NK-92 (cell line): ENCODE results near the gene NOTCH4.

Source experiments
- DNase-seq: peaks from one replicate; lab custom pipeline; 2025; ENCODE audit not compliant: unreplicated experiment; lab: John Stamatoyannopoulos, UW

Gene NOTCH4

DNA sequence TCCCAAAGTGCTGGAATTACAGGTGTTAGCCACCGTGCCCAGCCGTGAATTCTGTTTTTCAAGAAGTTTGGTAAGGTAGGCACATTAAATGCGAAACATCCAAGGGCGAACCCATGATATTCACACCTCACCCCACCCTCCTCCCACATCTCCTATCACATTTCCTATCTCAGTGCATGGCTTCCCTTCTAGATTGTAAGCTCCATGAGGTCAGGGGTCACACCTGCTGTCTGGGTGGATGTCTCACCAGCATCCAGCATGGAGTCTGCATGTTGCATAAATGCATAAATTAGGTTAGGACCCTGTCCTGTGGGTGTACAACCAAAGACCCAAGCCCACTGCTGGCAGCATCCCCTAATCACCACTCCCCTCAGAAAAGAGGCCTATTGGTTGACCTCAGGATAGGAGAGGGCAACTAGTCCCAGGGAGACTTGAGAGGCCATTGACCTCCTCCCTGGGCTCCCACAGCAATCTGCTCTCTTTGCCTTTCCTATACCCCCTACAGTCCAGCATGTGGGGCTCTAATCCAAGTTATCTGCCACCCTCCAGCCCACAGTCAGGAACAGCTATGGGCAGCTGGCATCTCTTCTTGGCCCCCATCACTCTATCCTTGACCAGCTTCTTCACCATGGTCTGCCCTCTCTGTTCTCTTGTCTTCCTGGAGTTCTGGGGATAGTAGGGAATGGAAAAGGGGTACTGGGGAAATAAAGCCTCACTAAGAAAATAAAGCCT lies 76.3 kb downstream of the NOTCH4 start:
- no peak for DNase-seq

DNA sequence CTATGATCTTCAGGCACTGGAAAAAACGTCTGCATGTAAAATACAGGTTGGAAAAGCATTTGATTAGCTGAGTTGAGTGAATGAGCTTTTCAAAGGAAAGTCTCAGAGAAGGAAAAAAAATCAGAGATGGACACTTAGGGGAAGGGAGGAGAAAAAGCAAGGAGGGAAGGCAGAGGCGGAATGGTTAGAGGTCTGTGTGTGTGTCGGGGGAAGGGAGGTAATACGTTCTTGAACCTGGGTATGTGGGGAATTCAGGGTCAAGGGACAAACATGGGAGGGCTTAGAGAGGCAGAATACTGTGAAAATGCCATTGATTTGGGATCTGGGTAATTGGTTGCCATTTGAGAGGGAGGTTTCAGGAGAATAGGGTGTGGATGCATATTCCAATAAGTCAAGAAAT lies 77.2 kb downstream of the NOTCH4 start:
- DNase-seq = no peak

DNA sequence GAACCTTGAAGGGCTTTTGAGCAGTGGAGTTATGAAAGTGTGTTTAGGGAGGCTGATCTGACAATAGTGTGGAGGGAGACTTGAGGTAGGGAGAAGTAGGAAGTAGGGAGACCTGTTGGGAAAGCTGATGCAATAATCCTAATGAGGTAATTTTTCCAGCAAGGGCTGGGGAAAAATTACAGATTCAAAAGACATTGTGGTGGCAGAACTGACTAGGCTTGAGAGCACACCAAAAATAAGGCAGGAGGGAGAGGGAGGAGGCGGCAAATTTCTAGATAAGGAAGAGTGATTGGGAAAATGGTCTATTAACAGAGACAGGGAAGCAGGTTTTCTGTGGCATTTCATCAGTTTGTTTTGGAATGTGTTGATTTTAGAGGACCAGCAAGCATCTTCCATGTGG lies 77.6 kb downstream of the NOTCH4 start:
- no peak for DNase-seq
